Kidney glomerular epithelial cell (primary cell): ENCODE results near the gene PAXX.
"Not testable (repeated sequence)": the region's sequence is repeated elsewhere in the genome, so short reads cannot be mapped to it uniquely, and the experiment has no call there.

Experiments
- DNase-seq: peaks from one replicate; lab custom pipeline; 2025; lab: John Stamatoyannopoulos, UW

PAXX gene

GRCh38 chr9:137002646-137003041 is 10.4 kb downstream of the PAXX start:
- no peak for DNase-seq

GRCh38 chr9:137004285-137004684 is 12.1 kb downstream of the PAXX start:
- not testable (repeated sequence) for DNase-seq

- DNase-seq, result no peak
Observed at GRCh38 chr9:137006116-137007003, 14.1 kb downstream of the PAXX start.

- DNase-seq, result no peak
Observed at GRCh38 chr9:137007108-137007815, 15.0 kb downstream of the PAXX start.

GRCh38 chr9:137007816-137008270 is 15.6 kb downstream of the PAXX start:
- DNase-seq, result no peak

- no peak for DNase-seq
Observed at GRCh38 chr9:137008312-137008711, 16.1 kb downstream of the PAXX start.

- DNase-seq, result no peak
Observed at GRCh38 chr9:137009217-137009616, 17.0 kb downstream of the PAXX start.

GRCh38 chr9:137009938-137010732 is 17.9 kb downstream of the PAXX start:
- no peak for DNase-seq

- DNase-seq, result no peak
Observed at GRCh38 chr9:137011156-137011555, 18.9 kb downstream of the PAXX start.

- DNase-seq, result no peak
Observed at GRCh38 chr9:137011907-137012675, 19.9 kb downstream of the PAXX start.

- no peak for DNase-seq
Observed at GRCh38 chr9:137012694-137013570, 20.7 kb downstream of the PAXX start.

- no peak for DNase-seq
Observed at GRCh38 chr9:137013571-137013940, 21.3 kb downstream of the PAXX start.

GRCh38 chr9:137014166-137014565 is 21.9 kb downstream of the PAXX start:
- DNase-seq, result no peak

- DNase-seq, result no peak
Observed at GRCh38 chr9:137014776-137015539, 22.7 kb downstream of the PAXX start.

GRCh38 chr9:137015540-137015930 is 23.3 kb downstream of the PAXX start:
- no peak for DNase-seq

- DNase-seq, result no peak
Observed at GRCh38 chr9:137015976-137016375, 23.8 kb downstream of the PAXX start.

- DNase-seq, result no peak
Observed at GRCh38 chr9:137016436-137016835, 24.2 kb downstream of the PAXX start.

GRCh38 chr9:137017071-137017470 is 24.8 kb downstream of the PAXX start:
- DNase-seq, result no peak

- no peak for DNase-seq
Observed at GRCh38 chr9:137017791-137018497, 25.7 kb downstream of the PAXX start.
